Gastroesophageal sphincter (tissue), 4 donors: ENCODE measurements around the gene MAN2A1. TPM values are rescaled to one million over a fixed set of nuclear protein-coding genes. Genes with fewer than 3 reads are reported as not detected.

Experiments
- ATAC-seq: fragments of 150-250 bp; one replicate; pipeline ENCODE4 v1.9.1; 2016; ENCODE audit warnings: mild to moderate bottlenecking, moderate library complexity
- H3K27ac ChIP-seq, 4 donors: fragments of 200-600 bp; sonication (generic) in 3 of 4; 1 replicate in 3 of 4; 2 replicates in 1 of 4; pipeline ENCODE4 v1.5.1; 2016 to 2019
- H3K27me3 ChIP-seq: fragments of 200-600 bp; sonication (generic); one replicate; pipeline ENCODE4 v1.5.1; 2019
- H3K36me3 ChIP-seq, 2 donors: fragments of 200-600 bp; sonication (generic); one replicate each; pipeline ENCODE4 v1.5.1; 2019; ENCODE audit warnings: control low read depth in 1 of 2
- H3K4me1 ChIP-seq, 3 donors: fragments of 200-600 bp; sonication (generic); 1 replicate in 2 of 3; 2 replicates in 1 of 3; pipeline ENCODE4 v1.5.1; 2016 to 2019; ENCODE audit warnings: control low read depth in 2 of 3
- H3K4me3 ChIP-seq, 2 donors: fragments of 200-600 bp; sonication (generic); one replicate each; pipeline ENCODE4 v1.5.1; 2019; ENCODE audit warnings: mild to moderate bottlenecking in 1 of 2, moderate library complexity in 1 of 2
- H3K9me3 ChIP-seq, 3 donors: fragments of 200-600 bp; sonication (generic); one replicate each; pipeline ENCODE4 v1.5.1; 2017 to 2019; ENCODE audit warnings: control low read depth in 2 of 3
- CTCF ChIP-seq, 4 experiments: fragments of 200-600 bp in 2 of 4; fragments of 450-650 bp in 2 of 4; sonication (generic) in 1 of 4; IDR thresholded peaks; one replicate each; pipeline ENCODE4 v1.5.1; 2017 to 2019; ENCODE audit warnings: antibody characterized with exemption in 4 of 4, mild to moderate bottlenecking in 2 of 4, moderate library complexity in 2 of 4
- EP300 ChIP-seq: sonication (generic); formaldehyde crosslinking; IDR thresholded peaks from one replicate; pipeline ENCODE4 v1.6.1; 2017; ENCODE audit warnings: antibody characterized with exemption, mild to moderate bottlenecking
- POLR2A ChIP-seq, 2 donors: fragments of 450-650 bp; IDR thresholded peaks; one replicate each; pipeline ENCODE4 v1.6.1; 2017; ENCODE audit warnings: antibody characterized with exemption in 2 of 2, mild to moderate bottlenecking in 2 of 2, moderate library complexity in 1 of 2
- POLR2AphosphoS5 ChIP-seq: sonication (generic); formaldehyde crosslinking; IDR thresholded peaks from one replicate; pipeline ENCODE4 v1.6.1; 2017; ENCODE audit warnings: antibody characterized with exemption
- WGBS, 2 donors: methylation state at CpG; one replicate each; pipeline ENCODE4 v1.1.5; 2018; ENCODE audit warnings: low coverage in 1 of 2; 5-methylcytosine and 5-hydroxymethylcytosine counted together
- total RNA-seq, 4 donors: library from RNA; depleted of rRNA; stranded (reverse); fragments of >200 nt; gene quantifications; one replicate each; pipeline ENCODE4 v1.1.0, GENCODE V29; 2016

The MAN2A1 gene
- total RNA-seq, 4 donors from 2014 or later: 19.6 to 55.6 (median 34.1) TPM

- Histone ChIP-seq H3K4me3 (no peak overlapping the region), H3K9me3 (no peaks in the 10 kb centered on the region), H3K36me3 (no peaks in the 10 kb centered on the region), H3K27ac (no peak overlapping the region), H3K27me3 (no peaks in the 10 kb centered on the region), H3K4me1 (peaks cover 0 to 46% (median 14%) of the 10 kb centered on the region in 3 donors)
- TF ChIP-seq POLR2AphosphoS5 (no peak), POLR2A (IDR thresholded peaks at IDR 0.05) (no peak), EP300 (no peak), CTCF (IDR thresholded peaks at IDR 0.05) (no peak)
- WGBS, 2 donors: 93% methylated on average over 2 of the region's 2 CpGs; no CpG with 5 or more reads in 1 of the 2 donors
- no peak for ATAC-seq
Observed at GRCh38 chr5:109744261-109744660, 54.5 kb downstream of the MAN2A1 start.

- no peaks in the 10 kb centered on the region for H3K27me3 ChIP-seq
- no peaks in the 10 kb centered on the region for H3K9me3 ChIP-seq
- H3K27ac ChIP-seq: no peak overlapping the region
- no peak for ATAC-seq
- no peak overlapping the region for H3K4me3 ChIP-seq
- peaks cover 0 to 6% (median 0%) of the 10 kb centered on the region in 3 donors for H3K4me1 ChIP-seq
- no peak for TF ChIP-seq CTCF (IDR thresholded peaks at IDR 0.05)
- TF ChIP-seq POLR2AphosphoS5: no peak
- TF ChIP-seq POLR2A (IDR thresholded peaks at IDR 0.05): no peak
- no peak for TF ChIP-seq EP300
- H3K36me3 ChIP-seq: peaks cover 0 to 3% of the 10 kb centered on the region in 2 donors
Observed at GRCh38 chr5:109748546-109748945, 58.8 kb downstream of the MAN2A1 start.

- no peaks in the 10 kb centered on the region for H3K9me3 ChIP-seq
Observed at GRCh38 chr5:109750463-109750862, 60.7 kb downstream of the MAN2A1 start.

GRCh38 chr5:109753279-109753678 is 63.6 kb downstream of the MAN2A1 start:
- H3K4me3 ChIP-seq: no peak overlapping the region
- H3K27me3 ChIP-seq: no peaks in the 10 kb centered on the region
- H3K27ac ChIP-seq: no peak overlapping the region
- H3K4me1 ChIP-seq: no peaks in the 10 kb centered on the region
- ATAC-seq: no peak
- peaks cover 3 to 18% of the 10 kb centered on the region in 2 donors for H3K36me3 ChIP-seq
- TF ChIP-seq EP300: no peak
- no peak for TF ChIP-seq CTCF (IDR thresholded peaks at IDR 0.05)
- no peak for TF ChIP-seq POLR2AphosphoS5
- TF ChIP-seq POLR2A (IDR thresholded peaks at IDR 0.05): no peak
- no peaks in the 10 kb centered on the region for H3K9me3 ChIP-seq
- 80 to 99% methylated on average over 2 to 3 of the region's 3 CpGs for WGBS, 2 donors

More at GRCh38 chr5:109750463-109750862, 60.7 kb downstream of the MAN2A1 start:
- H3K27ac ChIP-seq: no peak overlapping the region
- TF ChIP-seq POLR2A (IDR thresholded peaks at IDR 0.05) (no peak), CTCF (IDR thresholded peaks at IDR 0.05) (no peak), EP300 (no peak), POLR2AphosphoS5 (no peak)
- no peak for ATAC-seq
- H3K4me1 ChIP-seq: no peaks in the 10 kb centered on the region
- H3K4me3 ChIP-seq: no peak overlapping the region
- H3K36me3 ChIP-seq: peaks cover 0 to 3% of the 10 kb centered on the region in 2 donors
- H3K27me3 ChIP-seq: no peaks in the 10 kb centered on the region

- no peaks in the 10 kb centered on the region for H3K4me1 ChIP-seq
- H3K4me3 ChIP-seq: no peak overlapping the region
- TF ChIP-seq POLR2A (IDR thresholded peaks at IDR 0.05) (no peak), POLR2AphosphoS5 (no peak), CTCF (IDR thresholded peaks at IDR 0.05) (no peak), EP300 (no peak)
- ATAC-seq: no peak
- no peaks in the 10 kb centered on the region for H3K9me3 ChIP-seq
- no peaks in the 10 kb centered on the region for H3K27me3 ChIP-seq
- H3K27ac ChIP-seq: no peak overlapping the region
- H3K36me3 ChIP-seq: peaks cover 3 to 18% of the 10 kb centered on the region in 2 donors
Observed at GRCh38 chr5:109754319-109754718, 64.6 kb downstream of the MAN2A1 start.
